A673 (cell line): ENCODE measurements around the gene TTC36. TPM values are rescaled to one million over a fixed set of nuclear protein-coding genes. Genes with fewer than 3 reads are reported as not detected.
A peak's percentile ranks its signal among the peaks of the same experiment; 100 is the strongest.

ENCODE experiments used
- BruUV-seq: library from RNA; stranded (reverse); fragments of 400-500 nt; replicated peaks from 2 replicates; lab custom pipeline; 2021; lab: Mats Ljungman, UMichigan
- CTCF ChIA-PET: fragments of 300-600 bp; sonication (Branson Sonifier 250); formaldehyde crosslinking; loops from one replicate; lab custom pipeline; 2022; ENCODE audit warnings: antibody characterized with exemption; lab: Charles Lee
- POLR2A ChIA-PET: fragments of 300-600 bp; sonication (Branson Sonifier 250); formaldehyde crosslinking; loops from one replicate; lab custom pipeline; 2022; ENCODE audit warnings: antibody characterized with exemption; ENCODE audit not compliant: low non-redundant PET; lab: Charles Lee
- DNase-seq: peaks from one replicate; pipeline ENCODE4 v3.0.0-alpha.2; 2015; ENCODE audit warnings: low spot score
- H3K27ac ChIP-seq: fragments of 200-600 bp; sonication (generic); 2 replicates; pipeline ENCODE4 v1.5.1; 2016; ENCODE audit warnings: mixed run types, low read depth, mild to moderate bottlenecking, mixed read lengths, antibody characterized with exemption, low read length; ENCODE audit not compliant: poor library complexity, severe bottlenecking
- H3K27me3 ChIP-seq: fragments of 200-600 bp; sonication (generic); replicated peaks from 2 replicates; pipeline ENCODE4 v1.6.1; 2017; ENCODE audit warnings: mixed run types, low read depth, mild to moderate bottlenecking, mixed read lengths, antibody characterized with exemption, low read length; ENCODE audit not compliant: insufficient read depth, poor library complexity
- H3K36me3 ChIP-seq: fragments of 200-600 bp; sonication (generic); 2 replicates; pipeline ENCODE4 v1.6.1; 2016; ENCODE audit warnings: mixed run types, mild to moderate bottlenecking, mixed read lengths, antibody characterized with exemption, low read length; ENCODE audit not compliant: insufficient read depth, poor library complexity, severe bottlenecking
- H3K4me1 ChIP-seq: fragments of 200-600 bp; sonication (generic); 2 replicates; pipeline ENCODE4 v1.6.1; 2017; ENCODE audit warnings: mixed run types, mild to moderate bottlenecking, mixed read lengths, antibody characterized with exemption, low read length; ENCODE audit not compliant: insufficient read depth, poor library complexity, severe bottlenecking
- H3K4me3 ChIP-seq: fragments of 200-600 bp; sonication (generic); 2 replicates; pipeline ENCODE4 v1.5.1; 2016; ENCODE audit warnings: low read depth, mixed run types, mild to moderate bottlenecking, mixed read lengths, low read length; ENCODE audit not compliant: poor library complexity, severe bottlenecking
- H3K9me3 ChIP-seq: fragments of 200-600 bp; sonication (generic); 2 replicates; pipeline ENCODE4 v1.6.1; 2016; ENCODE audit warnings: mixed run types, low read depth, mild to moderate bottlenecking, mixed read lengths, antibody characterized with exemption, low read length; ENCODE audit not compliant: poor library complexity, severe bottlenecking
- EZH2 ChIP-seq: fragments of 200-600 bp; sonication (generic); IDR thresholded peaks from 2 replicates; pipeline ENCODE4 v1.6.1; 2017; ENCODE audit warnings: borderline replicate concordance, low read depth, mild to moderate bottlenecking, mixed read lengths, antibody characterized with exemption, low read length; ENCODE audit not compliant: poor library complexity, severe bottlenecking
- intact Hi-C: fragments of 100-400 bp; cut with micrococcal nuclease; formaldehyde crosslinking; loops from one replicate; pipeline ENCODE4 v1.10.0; 2022; ENCODE audit not compliant: unreplicated experiment
- total RNA-seq: library from RNA; stranded (reverse); gene quantifications from 2 replicates; pipeline ENCODE4 v1.2.3, GENCODE V29; 2021
- TF ChIP-seq, protein P1 (sequence below): fragments of 300-800, 200-600 bp; sonication (generic); conservative IDR thresholded peaks from 2 replicates; pipeline ENCODE4 v1.5.1; 2017; ENCODE audit warnings: low read depth, mild to moderate bottlenecking, antibody characterized with exemption, low read length, moderate library complexity, mixed read lengths

TTC36 gene
- total RNA-seq, 1 experiment from 2014 or later: 0.39 TPM

DNA sequence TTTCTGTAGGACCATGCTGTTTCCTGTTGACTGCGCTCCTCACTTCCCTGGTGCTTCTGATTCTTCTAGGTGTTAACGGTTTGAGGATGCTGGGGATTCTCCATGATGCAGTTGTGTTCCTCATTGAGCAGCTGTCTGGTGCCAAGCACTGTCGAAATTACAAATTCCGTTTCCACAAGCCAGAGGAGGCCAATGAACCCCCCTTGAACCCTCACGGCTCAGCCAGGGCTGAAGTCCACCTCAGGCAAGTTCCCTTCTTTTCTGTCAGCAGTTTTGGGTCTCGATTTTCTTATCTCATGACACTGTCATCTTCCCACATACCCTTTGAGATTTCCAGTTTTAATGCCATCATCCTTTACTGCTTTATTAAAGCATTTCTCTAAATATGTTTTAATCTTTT, 7.7 kb upstream of the TTC36 start:
- no peak overlapping the region for H3K27ac ChIP-seq
- no peak overlapping the region for H3K4me3 ChIP-seq
- H3K36me3 ChIP-seq: peaks cover 87% of the 10 kb centered on the region
- DNase-seq: no peak
- ChIA-PET CTCF (interaction anchor here (0.6 kb wide), 1 partner anchor 256 kb away, joined by 3 read pairs; the partner anchor contains the start of gene MPZL2), POLR2A (interaction anchor here (0.6 kb wide), 2 partner anchors 9 to 23 kb away, joined by 5 to 9 read pairs; no protein-coding TSS in a partner anchor)
- no peak for TF ChIP-seq EZH2
- TF ChIP-seq, protein P1, sequence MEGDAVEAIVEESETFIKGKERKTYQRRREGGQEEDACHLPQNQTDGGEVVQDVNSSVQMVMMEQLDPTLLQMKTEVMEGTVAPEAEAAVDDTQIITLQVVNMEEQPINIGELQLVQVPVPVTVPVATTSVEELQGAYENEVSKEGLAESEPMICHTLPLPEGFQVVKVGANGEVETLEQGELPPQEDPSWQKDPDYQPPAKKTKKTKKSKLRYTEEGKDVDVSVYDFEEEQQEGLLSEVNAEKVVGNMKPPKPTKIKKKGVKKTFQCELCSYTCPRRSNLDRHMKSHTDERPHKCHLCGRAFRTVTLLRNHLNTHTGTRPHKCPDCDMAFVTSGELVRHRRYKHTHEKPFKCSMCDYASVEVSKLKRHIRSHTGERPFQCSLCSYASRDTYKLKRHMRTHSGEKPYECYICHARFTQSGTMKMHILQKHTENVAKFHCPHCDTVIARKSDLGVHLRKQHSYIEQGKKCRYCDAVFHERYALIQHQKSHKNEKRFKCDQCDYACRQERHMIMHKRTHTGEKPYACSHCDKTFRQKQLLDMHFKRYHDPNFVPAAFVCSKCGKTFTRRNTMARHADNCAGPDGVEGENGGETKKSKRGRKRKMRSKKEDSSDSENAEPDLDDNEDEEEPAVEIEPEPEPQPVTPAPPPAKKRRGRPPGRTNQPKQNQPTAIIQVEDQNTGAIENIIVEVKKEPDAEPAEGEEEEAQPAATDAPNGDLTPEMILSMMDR: no peak
- intact Hi-C loops: no loop called here
- H3K4me1 ChIP-seq: no peaks in the 10 kb centered on the region
- no peaks in the 10 kb centered on the region for H3K9me3 ChIP-seq
- no TSS peak for BruUV-seq
- H3K27me3 ChIP-seq: no peaks in the 10 kb centered on the region

DNA sequence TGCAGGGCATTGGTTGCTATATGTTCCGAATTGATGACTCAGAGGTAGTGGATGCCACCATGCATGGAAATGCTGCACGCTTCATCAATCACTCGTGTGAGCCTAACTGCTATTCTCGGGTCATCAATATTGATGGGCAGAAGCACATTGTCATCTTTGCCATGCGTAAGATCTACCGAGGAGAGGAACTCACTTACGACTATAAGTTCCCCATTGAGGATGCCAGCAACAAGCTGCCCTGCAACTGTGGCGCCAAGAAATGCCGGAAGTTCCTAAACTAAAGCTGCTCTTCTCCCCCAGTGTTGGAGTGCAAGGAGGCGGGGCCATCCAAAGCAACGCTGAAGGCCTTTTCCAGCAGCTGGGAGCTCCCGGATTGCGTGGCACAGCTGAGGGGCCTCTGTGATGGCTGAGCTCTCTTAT, 5.4 kb upstream of the TTC36 start:
- TF ChIP-seq, protein P1: no peak
- no peak for TF ChIP-seq EZH2
- ChIA-PET POLR2A (no interaction called here), CTCF (interaction anchor here (0.8 kb wide), 1 partner anchor 227 kb away, joined by 4 read pairs; no protein-coding TSS in a partner anchor)
- DNase-seq: no peak
- no peak overlapping the region for H3K4me3 ChIP-seq
- peaks cover 75% of the 10 kb centered on the region for H3K36me3 ChIP-seq
- intact Hi-C loops: no loop called here
- H3K27me3 ChIP-seq: no peaks in the 10 kb centered on the region
- no TSS peak for BruUV-seq
- H3K27ac ChIP-seq: no peak overlapping the region
- no peaks in the 10 kb centered on the region for H3K9me3 ChIP-seq
- H3K4me1 ChIP-seq: no peaks in the 10 kb centered on the region

DNA sequence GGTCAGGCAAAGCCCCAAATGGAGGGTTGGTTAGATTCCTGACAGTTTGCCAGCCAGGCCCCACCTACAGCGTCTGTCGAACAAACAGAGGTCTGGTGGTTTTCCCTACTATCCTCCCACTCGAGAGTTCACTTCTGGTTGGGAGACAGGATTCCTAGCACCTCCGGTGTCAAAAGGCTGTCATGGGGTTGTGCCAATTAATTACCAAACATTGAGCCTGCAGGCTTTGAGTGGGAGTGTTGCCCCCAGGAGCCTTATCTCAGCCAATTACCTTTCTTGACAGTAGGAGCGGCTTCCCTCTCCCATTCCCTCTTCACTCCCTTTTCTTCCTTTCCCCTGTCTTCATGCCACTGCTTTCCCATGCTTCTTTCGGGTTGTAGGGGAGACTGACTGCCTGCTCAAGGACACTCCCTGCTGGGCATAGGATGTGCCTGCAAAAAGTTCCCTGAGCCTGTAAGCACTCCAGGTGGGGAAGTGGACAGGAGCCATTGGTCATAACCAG, 4.7 kb upstream of the TTC36 start:
- ChIA-PET POLR2A (no interaction called here), CTCF (interaction anchor here (0.8 kb wide), 1 partner anchor 227 kb away, joined by 4 read pairs; no protein-coding TSS in a partner anchor)
- no peaks in the 10 kb centered on the region for H3K4me1 ChIP-seq
- no peaks in the 10 kb centered on the region for H3K9me3 ChIP-seq
- H3K4me3 ChIP-seq: no peak overlapping the region
- TF ChIP-seq, protein P1: peak; percentile 57
- TF ChIP-seq EZH2: no peak
- peaks cover 71% of the 10 kb centered on the region for H3K36me3 ChIP-seq
- H3K27ac ChIP-seq: no peak overlapping the region
- no TSS peak for BruUV-seq
- no peaks in the 10 kb centered on the region for H3K27me3 ChIP-seq
- DNase-seq: peak; percentile 52
- intact Hi-C loops: no loop called here
